H1 (cell line): ENCODE measurements around the gene OR51M1. TPM values are rescaled to one million over a fixed set of nuclear protein-coding genes. Genes with fewer than 3 reads are reported as not detected.

ENCODE experiments used
- CTCF ChIA-PET: fragments of 300-600 bp; sonication (Branson Sonifier 250); formaldehyde crosslinking; loops from one replicate; lab custom pipeline; 2021; ENCODE audit not compliant: partially characterized antibody; lab: Charles Lee
- POLR2A ChIA-PET: fragments of 300-600 bp; sonication (Branson Sonifier 250); formaldehyde crosslinking; loops from one replicate; lab custom pipeline; 2021; ENCODE audit warnings: inconsistent platforms; ENCODE audit not compliant: partially characterized antibody; lab: Charles Lee
- DNase-seq, 2 experiments: peaks; one replicate each; pipeline versions ENCODE4 v3.0.0 to v3.0.0-alpha.2; 2010 to 2022; ENCODE audit warnings: low spot score in 2 of 2, low read depth in 1 of 2, mixed read lengths in 1 of 2
- FAIRE-seq: peaks from 2 replicates; lab custom pipeline; 2011; peaks lifted over from hg19 to GRCh38; lab: Jason Lieb, UNC
- H2AFZ ChIP-seq: 2 replicates; pipeline ENCODE4 v1.8.1; 2012; ENCODE audit warnings: low read length, inconsistent platforms
- H2AK5ac ChIP-seq: 2 replicates; pipeline ENCODE4 v1.6.1; 2013; ENCODE audit warnings: low read depth, low read length
- H2BK120ac ChIP-seq: replicated peaks from 2 replicates; pipeline ENCODE3; 2013; ENCODE audit warnings: low read depth, low read length, inconsistent platforms
- H2BK12ac ChIP-seq: 2 replicates; pipeline ENCODE4 v1.6.1; 2013; ENCODE audit warnings: low read depth, low read length
- H2BK15ac ChIP-seq: 2 replicates; pipeline ENCODE4 v1.6.1; 2013; ENCODE audit warnings: low read length
- H2BK20ac ChIP-seq: 2 replicates; pipeline ENCODE4 v1.6.1; 2013; ENCODE audit warnings: low read length
- H2BK5ac ChIP-seq: 2 replicates; pipeline ENCODE4 v1.6.1; 2013; ENCODE audit warnings: low read depth, low read length
- H3K14ac ChIP-seq: 2 replicates; pipeline ENCODE4 v1.6.1; 2013; ENCODE audit warnings: inconsistent platforms; ENCODE audit not compliant: insufficient read length
- H3K18ac ChIP-seq: 2 replicates; pipeline ENCODE4 v1.6.1; 2013; ENCODE audit warnings: low read length; ENCODE audit errors: extremely low read depth
- H3K23ac ChIP-seq: 2 replicates; pipeline ENCODE4 v1.6.1; 2013; ENCODE audit warnings: inconsistent platforms; ENCODE audit not compliant: insufficient read length
- H3K23me2 ChIP-seq: 2 replicates; pipeline ENCODE4 v1.6.1; 2013; ENCODE audit warnings: low read depth, low read length
- H3K27ac ChIP-seq: 2 replicates; pipeline ENCODE4 v1.6.1; 2011; ENCODE audit warnings: low read depth, low read length, inconsistent platforms
- H3K27me3 ChIP-seq, 4 experiments: replicated peaks in 1 of 4; 1 replicate in 1 of 4; 2 replicates in 3 of 4; pipeline versions ENCODE4 v1.6.1 to v1.8.1; 2011 to 2013; ENCODE audit warnings: low read length in 3 of 4, mild to moderate bottlenecking in 3 of 4, inconsistent platforms in 2 of 4, mixed read lengths in 2 of 4, moderate library complexity in 1 of 4; ENCODE audit not compliant: control insufficient read depth in 3 of 4, insufficient read depth in 3 of 4; ENCODE audit errors: extremely low read depth in 1 of 4
- H3K36me3 ChIP-seq, 4 experiments: 2 replicates each; pipeline versions ENCODE4 v1.6.1 to v1.8.1; 2011 to 2013; ENCODE audit warnings: mild to moderate bottlenecking in 4 of 4, low read length in 3 of 4, moderate library complexity in 2 of 4, control low read depth in 1 of 4, inconsistent platforms in 1 of 4; ENCODE audit not compliant: insufficient read depth in 4 of 4, control insufficient read depth in 2 of 4
- H3K4ac ChIP-seq: replicated peaks from 2 replicates; pipeline ENCODE3; 2013; ENCODE audit warnings: low read length, low read depth, mixed read lengths, inconsistent platforms; ENCODE audit not compliant: insufficient read length
- H3K4me1 ChIP-seq, 4 experiments: replicated peaks in 1 of 4; 1 replicate in 1 of 4; 2 replicates in 3 of 4; pipeline versions ENCODE4 v1.6.1 to v1.8.1; 2011 to 2013; ENCODE audit warnings: low read length in 3 of 4, inconsistent platforms in 2 of 4, mixed read lengths in 1 of 4; ENCODE audit not compliant: insufficient read depth in 4 of 4, control insufficient read depth in 3 of 4
- H3K4me2 ChIP-seq, 2 experiments: 2 replicates each; pipeline versions ENCODE4 v1.6.1 to v1.8.1; 2011 to 2013; ENCODE audit warnings: low read depth in 2 of 2, low read length in 2 of 2, control low read depth in 1 of 2, inconsistent platforms in 1 of 2, mild to moderate bottlenecking in 1 of 2; ENCODE audit not compliant: insufficient read depth in 1 of 2
- H3K4me3 ChIP-seq, 4 experiments: fragments of 200-600, 300-600 bp in 1 of 4; sonication (generic), shearing (Covaris generic), sonication (Bioruptor Twin) in 1 of 4; 2 replicates each; pipeline versions ENCODE4 v1.5.1 to v1.8.1; 2011 to 2016; ENCODE audit warnings: low read length in 4 of 4, low read depth in 3 of 4, control low read depth in 2 of 4, inconsistent platforms in 2 of 4, mild to moderate bottlenecking in 2 of 4, mixed read lengths in 1 of 4, moderate library complexity in 1 of 4; ENCODE audit not compliant: insufficient read depth in 2 of 4; ENCODE audit errors: extremely low read depth in 1 of 4
- H3K56ac ChIP-seq: replicated peaks from 2 replicates; pipeline ENCODE3; 2013; ENCODE audit warnings: low read depth, mild to moderate bottlenecking, mixed read lengths, low read length, inconsistent platforms; ENCODE audit not compliant: insufficient read length
- H3K79me1 ChIP-seq: 2 replicates; pipeline ENCODE4 v1.6.1; 2013; ENCODE audit warnings: low read depth, low read length, control low read depth
- H3K79me2 ChIP-seq, 2 experiments: 2 replicates each; pipeline versions ENCODE4 v1.6.1 to v1.8.1; 2012 to 2013; ENCODE audit warnings: low read length in 2 of 2, mild to moderate bottlenecking in 2 of 2, inconsistent platforms in 1 of 2; ENCODE audit not compliant: insufficient read depth in 2 of 2, control insufficient read depth in 1 of 2
- H3K9ac ChIP-seq, 4 experiments: replicated peaks in 1 of 4; 1 replicate in 1 of 4; 2 replicates in 3 of 4; pipeline versions ENCODE4 v1.6.1 to v1.8.1; 2011 to 2013; ENCODE audit warnings: low read depth in 3 of 4, low read length in 3 of 4, control low read depth in 2 of 4, mild to moderate bottlenecking in 2 of 4, moderate library complexity in 2 of 4, inconsistent platforms in 1 of 4; ENCODE audit errors: extremely low read depth in 1 of 4
- H3K9me3 ChIP-seq, 2 experiments: 2 replicates each; pipeline versions ENCODE4 v1.6.1 to v1.8.1; 2012 to 2013; ENCODE audit warnings: mild to moderate bottlenecking in 2 of 2, moderate library complexity in 2 of 2, control low read depth in 1 of 2, inconsistent platforms in 1 of 2, low read depth in 1 of 2, low read length in 1 of 2, mixed read lengths in 1 of 2; ENCODE audit not compliant: insufficient read depth in 2 of 2
- H4K20me1 ChIP-seq, 2 experiments: replicated peaks in 1 of 2; 2 replicates each; pipeline versions ENCODE3 to v1.8.1; 2011 to 2013; ENCODE audit warnings: inconsistent platforms in 2 of 2, low read length in 2 of 2, mild to moderate bottlenecking in 1 of 2; ENCODE audit not compliant: insufficient read depth in 2 of 2, control insufficient read depth in 1 of 2
- H4K5ac ChIP-seq: 2 replicates; pipeline ENCODE4 v1.6.1; 2013; ENCODE audit warnings: low read length, low read depth, mixed read lengths, inconsistent platforms; ENCODE audit not compliant: insufficient read length
- H4K8ac ChIP-seq: 2 replicates; pipeline ENCODE4 v1.8.0; 2013; ENCODE audit warnings: mild to moderate bottlenecking, moderate library complexity, low read length, inconsistent platforms; ENCODE audit not compliant: insufficient read depth; ENCODE audit errors: extremely low read depth
- H4K91ac ChIP-seq: replicated peaks from 2 replicates; pipeline ENCODE3; 2013; ENCODE audit warnings: low read length, mixed read lengths, inconsistent platforms; ENCODE audit not compliant: insufficient read length
- ATF3 ChIP-seq: IDR thresholded peaks from 2 replicates; pipeline ENCODE4 v1.6.1; 2011; ENCODE audit warnings: low read depth, mild to moderate bottlenecking, low read length; ENCODE audit not compliant: insufficient read depth
- CBX8 ChIP-seq: fragments of 300-800, 300-1000 bp; sonication (generic); IDR thresholded peaks from 2 replicates; pipeline ENCODE4 v1.7.1; 2016; ENCODE audit warnings: low read depth, low read length, borderline replicate concordance
- EZH2 ChIP-seq: fragments of 200-600 bp; sonication (generic); IDR thresholded peaks from 2 replicates; pipeline ENCODE4 v1.7.1; 2012; ENCODE audit warnings: low read depth, mild to moderate bottlenecking, moderate library complexity, low read length, inconsistent platforms; ENCODE audit not compliant: severe bottlenecking
- KDM1A ChIP-seq: fragments of 200-600, 300-600 bp; sonication (generic); IDR thresholded peaks from 2 replicates; pipeline ENCODE4 v1.7.1; 2016; ENCODE audit warnings: mild to moderate bottlenecking, low read length, borderline replicate concordance
- NRF1 ChIP-seq: IDR thresholded peaks from 2 replicates; pipeline ENCODE4 v1.6.1; 2011; ENCODE audit warnings: mild to moderate bottlenecking, low read depth, low read length, improper control_type of control experiment
- POLR2AphosphoS5 ChIP-seq: IDR thresholded peaks from 2 replicates; pipeline ENCODE4 v1.6.1; 2011; ENCODE audit warnings: low read depth, low read length
- RAD21 ChIP-seq, 2 experiments: IDR thresholded peaks in 1 of 2; conservative IDR thresholded peaks in 1 of 2; 2 replicates each; pipeline ENCODE4 v1.6.1; 2011; ENCODE audit warnings: low read depth in 2 of 2, low read length in 2 of 2, improper control_type of control experiment in 1 of 2, inconsistent platforms in 1 of 2, mild to moderate bottlenecking in 1 of 2, moderate library complexity in 1 of 2
- RNF2 ChIP-seq: fragments of 200-900, 300-1000 bp; sonication (generic); IDR thresholded peaks from 2 replicates; pipeline ENCODE4 v1.7.1; 2016; ENCODE audit warnings: borderline replicate concordance, low read depth, mild to moderate bottlenecking, antibody characterized with exemption, low read length; ENCODE audit not compliant: poor library complexity, severe bottlenecking; ENCODE audit errors: missing control alignments
- SIN3A ChIP-seq, 2 experiments: IDR thresholded peaks in 1 of 2; conservative IDR thresholded peaks in 1 of 2; 2 replicates each; pipeline ENCODE4 v1.6.1; 2011 to 2012; ENCODE audit warnings: low read length in 2 of 2, improper control_type of control experiment in 1 of 2, low read depth in 1 of 2, mild to moderate bottlenecking in 1 of 2
- SP1 ChIP-seq: IDR thresholded peaks from 2 replicates; pipeline ENCODE4 v1.6.1; 2011; ENCODE audit warnings: low read depth, low read length
- WGBS, 2 experiments: shearing (Covaris generic) in 1 of 2; methylation state at CpG; one replicate each; pipeline versions ENCODE4 v1.1.6 to v1.1.7; 2013 to 2015; ENCODE audit warnings: low lambda C conversion rate in 2 of 2, mixed read lengths in 2 of 2, inconsistent platforms in 1 of 2, low coverage in 1 of 2, missing lambda C conversion rate in 1 of 2; ENCODE audit not compliant: insufficient replicate concordance in 2 of 2, insufficient coverage in 1 of 2, insufficient read length in 1 of 2; ENCODE audit errors: extremely low coverage in 1 of 2, missing lambda C conversion rate in 1 of 2; 5-methylcytosine and 5-hydroxymethylcytosine counted together
- polyA plus RNA-seq, 7 experiments: library from polyadenylated mRNA; depleted of rRNA in 3 of 7; stranded (reverse) in 5 of 7; unstranded in 2 of 7; fragments of >200 nt in 5 of 7; fragments of 200-250 nt in 2 of 7; gene quantifications; 1 replicate in 5 of 7; 2 replicates in 1 of 7; 4 replicates in 1 of 7; pipeline versions ENCODE4 v1.2.1 to v1.2.3, GENCODE V29; 2011 to 2013; ENCODE audit warnings: missing spikeins in 2 of 7, mixed read lengths in 2 of 7
- total RNA-seq: library from RNA; stranded (reverse); fragmentation: NEBNext Ultra II Directional; extraction: Animal tissue kit (Norgen Biotek cat#: 25700); gene quantifications from 2 replicates; pipeline ENCODE4 v1.2.1, GENCODE V29; 2021
- TF ChIP-seq, protein P1 (sequence below): IDR thresholded peaks from 2 replicates; pipeline ENCODE4 v1.6.1; 2012; ENCODE audit warnings: inconsistent platforms

The OR51M1 gene
- total and polyA plus RNA-seq, 2 of the 8 experiments (the other 6 are each of a cell fraction or from before 2014, with no cell fraction given): 0.08 TPM; not detected in 1

DNA sequence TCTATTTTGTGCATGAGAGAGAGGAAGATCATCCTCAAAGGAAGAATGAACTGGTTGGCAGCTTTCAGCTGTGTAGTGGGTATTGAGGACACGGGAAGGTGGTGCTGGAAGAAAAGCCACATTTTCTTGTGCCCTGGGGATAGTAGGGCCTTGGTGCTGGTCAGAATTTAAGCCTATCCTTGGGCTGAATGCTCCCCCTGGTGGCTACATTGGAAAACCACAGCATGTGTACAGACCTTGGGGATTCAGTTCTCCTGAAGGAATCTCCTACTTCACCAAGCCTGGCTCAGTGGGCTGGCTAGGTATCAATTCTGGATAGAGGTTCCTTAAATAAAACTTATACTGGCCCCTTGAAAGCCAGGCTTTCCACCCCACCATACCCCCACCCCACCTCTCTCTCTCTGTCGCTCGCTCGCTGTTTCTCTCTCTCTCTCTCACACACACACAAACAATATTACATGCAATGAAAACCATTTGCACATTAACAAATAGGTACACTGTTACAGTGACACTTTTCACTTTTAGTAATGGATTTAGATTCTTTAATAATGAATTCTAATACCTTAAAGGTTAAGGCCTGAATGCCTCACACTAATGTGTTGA is 2.8 kb upstream of the OR51M1 start:
- H3K9me3 ChIP-seq: no peaks in the 10 kb centered on the region
- no peak overlapping the region for H3K23ac ChIP-seq
- H3K79me2 ChIP-seq: no peaks in the 10 kb centered on the region
- no peak overlapping the region for H4K91ac ChIP-seq
- H3K4me1 ChIP-seq: no peaks in the 10 kb centered on the region; a peak in 1 of 7 replicates
- H3K14ac ChIP-seq: no peak overlapping the region
- H3K36me3 ChIP-seq: no peaks in the 10 kb centered on the region
- no peaks in the 10 kb centered on the region for H3K79me1 ChIP-seq
- no peak overlapping the region for H2BK120ac ChIP-seq
- H2BK5ac ChIP-seq: no peak overlapping the region
- H2AFZ ChIP-seq: peak overlapping the region; percentile 72; the same call in 1 of the 2 replicates
- H3K27ac ChIP-seq: no peak overlapping the region
- H3K4me3 ChIP-seq: no peak overlapping the region
- H2AK5ac ChIP-seq: no peak overlapping the region
- 71% methylated on average over 4 of the region's 4 CpGs; no CpG with 5 or more reads in 1 of the 2 experiments for WGBS, 2 experiments
- H4K8ac ChIP-seq: no peak overlapping the region
- no peak overlapping the region for H2BK12ac ChIP-seq
- H3K27me3 ChIP-seq: no peaks in the 10 kb centered on the region
- no peak overlapping the region for H3K18ac ChIP-seq
- peak; percentile 96 for FAIRE-seq
- H2BK15ac ChIP-seq: no peak overlapping the region
- H4K20me1 ChIP-seq: no peaks in the 10 kb centered on the region
- no peaks in the 10 kb centered on the region for H3K23me2 ChIP-seq
- no peak overlapping the region for H3K9ac ChIP-seq
- H2BK20ac ChIP-seq: no peak overlapping the region
- H3K56ac ChIP-seq: no peak overlapping the region
- ChIA-PET CTCF (interaction anchor here (0.6 to 2.2 kb wide), 16 partner anchors 10 to 819 kb away, joined by 3 to 9 read pairs (median 4); no protein-coding TSS in a partner anchor), POLR2A (no interaction called here)
- H3K4ac ChIP-seq: no peak overlapping the region
- no peak overlapping the region for H3K4me2 ChIP-seq
- DNase-seq: peak; percentile 31 to 70
- H4K5ac ChIP-seq: no peak overlapping the region
- no peak for TF ChIP-seq NRF1
- TF ChIP-seq RAD21 (IDR thresholded peaks at IDR 0.05 in 1 of 2, conservative IDR thresholded peaks at IDR 0.05 in 1 of 2; ENCODE audit: low read depth in 2 of 2, low read length in 2 of 2): peak; percentile 95 to 96
- no peak for TF ChIP-seq RNF2
- TF ChIP-seq CBX8: no peak
- TF ChIP-seq SIN3A (conservative IDR thresholded peaks at IDR 0.05 in 1 of 2, IDR thresholded peaks at IDR 0.05 in 1 of 2; ENCODE audit: low read depth in 1 of 2, low read length in 2 of 2): no peak
- TF ChIP-seq, protein P1, sequence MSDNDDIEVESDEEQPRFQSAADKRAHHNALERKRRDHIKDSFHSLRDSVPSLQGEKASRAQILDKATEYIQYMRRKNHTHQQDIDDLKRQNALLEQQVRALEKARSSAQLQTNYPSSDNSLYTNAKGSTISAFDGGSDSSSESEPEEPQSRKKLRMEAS: 0 out of 2 replicates have a peak, but pooled peaks have one; percentile 9
- TF ChIP-seq EZH2: no peak
- TF ChIP-seq KDM1A: no peak
- TF ChIP-seq SP1: no peak
- TF ChIP-seq POLR2AphosphoS5: no peak
- TF ChIP-seq ATF3: no peak
